Measurements from ENCODE around the gene SMARCC1. TPM values are rescaled to one million over a fixed set of nuclear protein-coding genes. Genes with fewer than 3 reads are reported as not detected.

The SMARCC1 gene
- total and polyA plus RNA-seq, 4 donors: 12.5 to 66.8 (median 40.8) TPM

DNA sequence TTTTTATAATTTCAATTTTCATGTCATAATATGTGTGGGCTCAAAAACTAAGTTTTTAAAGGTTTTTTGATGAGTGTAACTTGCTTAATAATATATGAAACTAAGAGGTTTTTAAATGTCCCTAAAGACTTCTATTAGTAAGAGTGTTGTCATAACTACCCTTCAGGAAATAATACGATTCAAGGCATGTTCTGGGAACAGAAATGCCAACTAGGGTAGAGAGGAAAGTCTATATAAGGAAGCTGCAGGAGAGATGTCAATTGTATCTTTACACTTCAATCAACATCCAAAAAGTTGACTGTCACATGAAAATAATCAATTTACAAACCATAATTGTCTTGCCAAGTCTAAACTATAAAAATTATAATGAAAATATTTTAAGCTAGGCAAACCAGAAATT lies 76.3 kb downstream of the SMARCC1 start:
- intact Hi-C loops (cut with DNase I): no loop called here
- Histone ChIP-seq H3K4me3 (ENCODE audit: low read length in 2 of 2) (no peak overlapping the region), H3K27me3 (ENCODE audit: control insufficient read depth in 1 of 2, insufficient read depth in 2 of 2, low read length in 1 of 2) (no peaks in the 10 kb centered on the region), H3K4me1 (ENCODE audit: control insufficient read depth in 1 of 2, insufficient read depth in 2 of 2, low read length in 2 of 2) (no peaks in the 10 kb centered on the region), H3K9me3 (ENCODE audit: control insufficient read depth, low read length) (no peaks in the 10 kb centered on the region), H3K27ac (ENCODE audit: low read depth in 1 of 2, low read length in 2 of 2) (no peak overlapping the region), H3K36me3 (ENCODE audit: control insufficient read depth in 1 of 2, insufficient read depth in 2 of 2, low read length in 1 of 2) (peaks cover 3 to 12% of the 10 kb centered on the region in 2 donors)
- no peak for ATAC-seq (ENCODE audit: low FRiP score)
- no peak for DNase-seq
- 24% methylated on average over 1 of the region's 1 CpG for WGBS, 2 donors

DNA sequence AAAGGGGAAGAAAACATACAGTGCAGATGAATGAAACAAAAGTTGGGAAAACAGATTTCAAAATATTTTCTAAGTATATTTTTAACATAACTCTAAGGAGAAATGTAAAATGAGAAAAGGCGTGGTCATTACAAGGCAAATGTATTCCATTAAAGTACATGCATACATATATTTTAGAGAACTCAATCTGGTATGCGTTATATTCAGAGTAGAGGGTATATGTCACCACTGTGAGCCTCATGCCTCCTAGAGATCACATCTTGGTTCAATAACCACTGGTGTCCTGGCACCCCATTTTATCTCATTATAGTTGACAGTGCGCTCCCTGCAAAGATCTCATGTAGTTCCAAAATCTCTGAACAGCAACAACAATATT lies 77.5 kb downstream of the SMARCC1 start:
- no peaks in the 10 kb centered on the region for H3K9me3 ChIP-seq (ENCODE audit: control insufficient read depth, low read length)
- no peak for ATAC-seq (ENCODE audit: low FRiP score)
- H3K4me3 ChIP-seq (ENCODE audit: low read length in 2 of 2): no peak overlapping the region
- no peaks in the 10 kb centered on the region for H3K27me3 ChIP-seq (ENCODE audit: control insufficient read depth in 1 of 2, insufficient read depth in 2 of 2, low read length in 1 of 2)
- intact Hi-C loops (cut with DNase I): no loop called here
- 96 to 97% methylated on average over 3 of the region's 3 CpGs for WGBS, 2 donors
- no peak for DNase-seq
- no peak overlapping the region for H3K27ac ChIP-seq (ENCODE audit: low read depth in 1 of 2, low read length in 2 of 2)
- peaks cover 3 to 12% of the 10 kb centered on the region in 2 donors for H3K36me3 ChIP-seq (ENCODE audit: control insufficient read depth in 1 of 2, insufficient read depth in 2 of 2, low read length in 1 of 2)
- no peaks in the 10 kb centered on the region for H3K4me1 ChIP-seq (ENCODE audit: control insufficient read depth in 1 of 2, insufficient read depth in 2 of 2, low read length in 2 of 2)

DNA sequence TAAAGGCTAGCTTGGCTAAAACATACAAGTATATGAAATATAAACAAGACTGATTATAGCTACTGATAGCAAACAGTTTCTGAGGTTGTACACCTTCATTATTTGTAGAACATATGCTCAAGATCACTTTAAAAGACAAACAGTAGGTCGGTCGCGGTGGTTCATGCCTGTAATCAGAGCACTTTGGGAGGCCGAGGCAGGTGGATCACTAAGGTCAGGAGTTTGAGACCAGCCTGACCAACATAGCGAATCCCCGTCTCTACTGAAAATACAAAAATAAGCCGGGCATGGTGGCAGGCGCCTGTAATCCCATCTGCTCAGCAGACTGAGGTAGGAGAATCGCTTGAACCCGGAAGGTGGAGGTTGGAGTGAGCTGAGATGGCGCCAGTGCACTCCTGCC lies 80.3 kb downstream of the SMARCC1 start:
- no peak for DNase-seq
- no peak for ATAC-seq (ENCODE audit: low FRiP score)
- 95 to 96% methylated on average over 11 of the region's 11 CpGs for WGBS, 2 donors
- H3K27me3 ChIP-seq (ENCODE audit: control insufficient read depth in 1 of 2, insufficient read depth in 2 of 2, low read length in 1 of 2): no peaks in the 10 kb centered on the region
- peaks cover 1 to 7% of the 10 kb centered on the region in 2 donors for H3K36me3 ChIP-seq (ENCODE audit: control insufficient read depth in 1 of 2, insufficient read depth in 2 of 2, low read length in 1 of 2)
- intact Hi-C loops (cut with DNase I): no loop called here
- H3K9me3 ChIP-seq (ENCODE audit: control insufficient read depth, low read length): no peaks in the 10 kb centered on the region
- no peak overlapping the region for H3K4me3 ChIP-seq (ENCODE audit: low read length in 2 of 2)
- H3K4me1 ChIP-seq (ENCODE audit: control insufficient read depth in 1 of 2, insufficient read depth in 2 of 2, low read length in 2 of 2): no peaks in the 10 kb centered on the region
- H3K27ac ChIP-seq (ENCODE audit: low read depth in 1 of 2, low read length in 2 of 2): no peak overlapping the region

DNA sequence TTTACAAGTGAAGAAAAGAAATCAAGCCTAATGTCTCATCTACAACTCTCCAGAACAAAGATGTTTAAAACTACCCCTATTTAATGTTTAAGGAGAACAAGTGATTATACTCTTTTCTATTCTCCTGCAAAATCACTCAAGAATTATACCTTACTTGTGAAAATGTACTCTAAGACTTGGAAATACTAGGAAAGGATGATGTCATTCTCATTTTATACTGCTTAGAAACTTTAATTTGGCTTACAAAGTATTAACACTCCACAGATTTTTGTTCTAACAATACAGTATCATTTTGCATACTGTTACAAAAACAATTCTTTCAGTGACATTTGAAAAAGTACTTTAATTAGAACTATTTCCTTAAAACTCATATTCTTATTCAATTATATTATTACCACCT lies 89.5 kb downstream of the SMARCC1 start:
- Histone ChIP-seq H3K36me3 (ENCODE audit: control insufficient read depth in 1 of 2, insufficient read depth in 2 of 2, low read length in 1 of 2) (peaks cover 3 to 7% of the 10 kb centered on the region in 2 donors), H3K9me3 (ENCODE audit: control insufficient read depth, low read length) (no peaks in the 10 kb centered on the region), H3K4me1 (ENCODE audit: control insufficient read depth in 1 of 2, insufficient read depth in 2 of 2, low read length in 2 of 2) (no peaks in the 10 kb centered on the region), H3K27me3 (ENCODE audit: control insufficient read depth in 1 of 2, insufficient read depth in 2 of 2, low read length in 1 of 2) (no peaks in the 10 kb centered on the region), H3K27ac (ENCODE audit: low read depth in 1 of 2, low read length in 2 of 2) (no peak overlapping the region), H3K4me3 (ENCODE audit: low read length in 2 of 2) (no peak overlapping the region)
- no peak for ATAC-seq (ENCODE audit: low FRiP score)
- intact Hi-C loops (cut with DNase I): no loop called here
- no peak for DNase-seq

DNA sequence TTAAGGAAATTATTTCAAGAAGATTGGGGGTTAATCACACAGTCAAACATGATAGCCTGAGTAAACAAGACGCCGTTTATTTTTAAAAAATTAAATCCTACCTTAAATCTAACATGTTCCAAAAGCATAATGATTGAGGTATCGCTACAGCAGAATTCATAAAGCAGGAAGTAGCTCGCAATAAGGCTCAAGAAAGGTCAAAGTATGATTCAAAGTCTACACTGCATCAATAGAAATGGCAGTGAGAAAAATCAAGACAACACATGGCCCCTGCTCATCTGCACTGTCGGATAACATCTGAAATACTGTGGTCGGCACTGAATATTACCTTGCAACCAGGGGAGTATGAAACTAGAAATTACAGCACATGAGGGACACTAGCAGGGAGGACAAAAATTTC lies 93.2 kb downstream of the SMARCC1 start:
- ATAC-seq (ENCODE audit: low FRiP score) (no peak), DNase-seq (no peak)
- H3K27ac ChIP-seq (ENCODE audit: low read depth in 1 of 2, low read length in 2 of 2): no peak overlapping the region
- intact Hi-C loops (cut with DNase I): no loop called here
- H3K4me3 ChIP-seq (ENCODE audit: low read length in 2 of 2): no peak overlapping the region
- no peaks in the 10 kb centered on the region for H3K4me1 ChIP-seq (ENCODE audit: control insufficient read depth in 1 of 2, insufficient read depth in 2 of 2, low read length in 2 of 2)
- H3K36me3 ChIP-seq (ENCODE audit: control insufficient read depth in 1 of 2, insufficient read depth in 2 of 2, low read length in 1 of 2): peaks cover 3 to 4% of the 10 kb centered on the region in 2 donors
- H3K27me3 ChIP-seq (ENCODE audit: control insufficient read depth in 1 of 2, insufficient read depth in 2 of 2, low read length in 1 of 2): no peaks in the 10 kb centered on the region
- no peaks in the 10 kb centered on the region for H3K9me3 ChIP-seq (ENCODE audit: control insufficient read depth, low read length)
- WGBS, 2 donors: 88% methylated on average over 6 of the region's 6 CpGs

DNA sequence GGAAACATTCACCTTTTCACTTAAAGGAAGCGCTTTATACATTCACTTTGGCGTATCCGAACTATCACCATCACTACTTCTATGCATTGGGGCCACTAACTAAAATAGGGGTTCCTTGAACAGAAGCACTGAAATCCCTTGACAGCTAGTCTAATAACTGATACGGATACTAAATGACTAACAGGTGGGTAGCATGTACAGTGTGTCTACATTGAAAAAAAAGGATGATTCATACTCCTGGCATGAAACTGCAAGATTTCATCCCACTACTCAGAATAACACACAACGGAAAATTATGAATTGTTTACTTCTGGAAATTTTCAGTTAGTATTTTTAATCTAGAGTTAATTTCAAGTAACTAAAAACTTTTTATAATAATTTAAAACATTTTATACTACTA lies 96.7 kb downstream of the SMARCC1 start:
- Histone ChIP-seq H3K36me3 (ENCODE audit: control insufficient read depth in 1 of 2, insufficient read depth in 2 of 2, low read length in 1 of 2) (peaks cover 3 to 4% of the 10 kb centered on the region in 2 donors), H3K27ac (ENCODE audit: low read depth in 1 of 2, low read length in 2 of 2) (no peak overlapping the region), H3K27me3 (ENCODE audit: control insufficient read depth in 1 of 2, insufficient read depth in 2 of 2, low read length in 1 of 2) (no peaks in the 10 kb centered on the region), H3K9me3 (ENCODE audit: control insufficient read depth, low read length) (no peaks in the 10 kb centered on the region), H3K4me1 (ENCODE audit: control insufficient read depth in 1 of 2, insufficient read depth in 2 of 2, low read length in 2 of 2) (no peaks in the 10 kb centered on the region), H3K4me3 (ENCODE audit: low read length in 2 of 2) (no peak overlapping the region)
- WGBS, 2 donors: 84 to 87% methylated on average over 5 of the region's 5 CpGs
- DNase-seq (no peak), ATAC-seq (ENCODE audit: low FRiP score) (no peak)
- intact Hi-C loops (cut with DNase I): no loop called here

DNA sequence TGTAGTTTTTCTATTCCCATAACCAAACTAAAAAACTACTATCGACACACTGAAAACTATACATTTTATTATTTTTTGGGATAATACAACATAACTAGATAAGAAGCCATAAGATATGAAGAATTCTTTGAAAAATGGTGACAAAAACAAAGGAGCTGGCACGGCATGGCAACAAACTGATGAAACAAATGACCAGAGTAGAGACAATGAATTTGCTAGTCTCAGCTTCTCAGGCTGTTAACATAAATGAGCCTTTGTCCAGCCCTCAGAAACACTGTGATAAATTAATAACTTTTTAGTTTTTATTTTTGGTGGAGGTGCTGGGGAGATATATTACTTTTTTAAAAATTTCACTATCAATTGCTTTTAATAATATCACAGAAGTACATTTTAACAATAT lies 100.7 kb downstream of the SMARCC1 start:
- H3K36me3 ChIP-seq (ENCODE audit: control insufficient read depth in 1 of 2, insufficient read depth in 2 of 2, low read length in 1 of 2): peaks cover 0 to 2% of the 10 kb centered on the region in 2 donors

DNA sequence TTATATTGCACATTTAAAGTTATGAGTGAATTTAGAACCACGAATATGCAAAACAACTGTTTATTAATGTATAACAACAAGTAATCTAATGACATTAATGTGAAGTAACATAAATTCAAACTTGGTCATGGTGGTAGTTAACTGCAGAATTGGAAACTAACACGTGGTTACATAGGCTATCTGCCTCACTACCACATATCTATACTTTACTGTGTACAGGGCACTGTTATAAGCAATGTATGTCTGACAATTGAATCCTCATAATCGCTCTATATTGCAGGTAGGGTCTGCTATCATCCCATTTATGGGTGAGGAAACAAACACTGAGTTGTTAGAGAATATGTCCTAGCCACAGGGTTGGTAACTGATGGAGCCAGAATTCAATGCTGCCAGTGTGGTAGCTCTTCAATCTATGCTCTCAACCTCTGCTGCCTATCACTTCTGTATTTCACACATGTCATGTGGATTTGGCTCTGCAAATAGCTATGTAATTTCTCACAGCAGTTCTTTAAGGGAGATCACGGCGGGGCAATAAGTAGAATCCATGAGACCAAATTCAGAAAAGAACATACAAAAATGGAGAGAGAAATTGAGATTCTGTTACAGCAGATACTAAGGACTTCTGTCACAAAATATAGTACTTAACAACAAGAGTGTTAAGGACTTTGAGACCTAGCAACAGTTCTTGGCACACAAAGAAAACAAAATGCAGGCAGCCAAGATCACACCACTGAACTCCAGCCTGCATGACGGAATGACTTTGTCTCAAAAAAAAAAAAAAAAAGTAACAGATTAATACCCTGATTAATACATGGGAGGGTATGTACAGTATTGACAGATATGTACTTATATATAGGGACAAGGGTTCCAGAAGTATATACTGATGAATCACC lies 103.0 kb downstream of the SMARCC1 start:
- no peak for DNase-seq
- no peak overlapping the region for H3K27ac ChIP-seq (ENCODE audit: low read depth in 1 of 2, low read length in 2 of 2)
- 79 to 83% methylated on average over 6 of the region's 6 CpGs for WGBS, 2 donors
- intact Hi-C loops (cut with DNase I): no loop called here
- no peaks in the 10 kb centered on the region for H3K9me3 ChIP-seq (ENCODE audit: control insufficient read depth, low read length)
- no peaks in the 10 kb centered on the region for H3K27me3 ChIP-seq (ENCODE audit: control insufficient read depth in 1 of 2, insufficient read depth in 2 of 2, low read length in 1 of 2)
- peaks cover 0 to 2% of the 10 kb centered on the region in 2 donors for H3K36me3 ChIP-seq (ENCODE audit: control insufficient read depth in 1 of 2, insufficient read depth in 2 of 2, low read length in 1 of 2)
- ATAC-seq (ENCODE audit: low FRiP score): no peak
- H3K4me1 ChIP-seq (ENCODE audit: control insufficient read depth in 1 of 2, insufficient read depth in 2 of 2, low read length in 2 of 2): no peaks in the 10 kb centered on the region
- no peak overlapping the region for H3K4me3 ChIP-seq (ENCODE audit: low read length in 2 of 2)

More for the DNA sequence above, 100.7 kb downstream of the SMARCC1 start:
- 93 to 94% methylated on average over 2 of the region's 2 CpGs for WGBS, 2 donors
- H3K27me3 ChIP-seq (ENCODE audit: control insufficient read depth in 1 of 2, insufficient read depth in 2 of 2, low read length in 1 of 2): no peaks in the 10 kb centered on the region
- H3K9me3 ChIP-seq (ENCODE audit: control insufficient read depth, low read length): no peaks in the 10 kb centered on the region
- DNase-seq: no peak
- no peak for ATAC-seq (ENCODE audit: low FRiP score)
- intact Hi-C loops (cut with DNase I): no loop called here
- H3K4me1 ChIP-seq (ENCODE audit: control insufficient read depth in 1 of 2, insufficient read depth in 2 of 2, low read length in 2 of 2): no peaks in the 10 kb centered on the region
- no peak overlapping the region for H3K4me3 ChIP-seq (ENCODE audit: low read length in 2 of 2)
- no peak overlapping the region for H3K27ac ChIP-seq (ENCODE audit: low read depth in 1 of 2, low read length in 2 of 2)

DNA sequence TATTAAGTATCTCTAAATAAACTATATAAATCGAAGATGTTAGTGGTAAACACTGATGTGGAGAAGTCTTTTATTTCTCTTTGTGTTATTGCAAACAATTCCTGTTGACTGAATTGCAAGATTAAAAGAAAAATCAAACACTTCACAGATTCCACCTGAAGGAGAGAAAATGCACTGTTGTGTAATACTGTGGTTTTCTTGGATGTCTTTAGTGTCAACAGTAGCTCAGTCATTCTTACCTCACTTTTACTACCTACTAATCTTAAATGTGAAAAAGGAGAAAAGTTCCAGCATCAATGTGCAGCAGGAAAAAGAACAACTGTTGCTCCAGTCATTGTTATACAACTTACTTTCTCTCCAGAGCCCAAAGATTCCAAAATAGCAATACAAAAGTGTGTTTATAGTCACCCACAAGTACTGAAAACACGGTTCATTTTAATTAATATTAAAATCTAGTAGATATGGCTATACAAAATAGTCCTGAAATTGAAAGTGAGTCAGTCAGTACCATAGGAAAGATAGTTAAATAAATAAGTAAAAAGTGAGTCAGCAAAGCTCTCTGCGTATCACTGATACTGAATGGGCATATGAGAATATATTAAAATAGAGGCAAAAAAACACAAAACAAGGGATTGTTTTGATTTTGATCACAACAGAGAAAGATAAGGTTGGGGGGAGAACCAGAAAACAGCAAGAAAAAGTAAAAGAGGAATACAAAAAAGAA lies 112.5 kb downstream of the SMARCC1 start:
- H3K27me3 ChIP-seq (ENCODE audit: control insufficient read depth in 1 of 2, insufficient read depth in 2 of 2, low read length in 1 of 2): no peaks in the 10 kb centered on the region
- intact Hi-C loops (cut with DNase I): loop anchor here (10.0 kb wide), 1 partner anchor 144 kb away; no protein-coding TSS in a partner anchor
- no peaks in the 10 kb centered on the region for H3K9me3 ChIP-seq (ENCODE audit: control insufficient read depth, low read length)
- DNase-seq (no peak), ATAC-seq (ENCODE audit: low FRiP score) (no peak)
- no peak overlapping the region for H3K4me3 ChIP-seq (ENCODE audit: low read length in 2 of 2)
- no peaks in the 10 kb centered on the region for H3K36me3 ChIP-seq (ENCODE audit: control insufficient read depth in 1 of 2, insufficient read depth in 2 of 2, low read length in 1 of 2)
- WGBS, 2 donors: 85 to 86% methylated on average over 3 of the region's 3 CpGs
- H3K27ac ChIP-seq (ENCODE audit: low read depth in 1 of 2, low read length in 2 of 2): no peak overlapping the region
- no peaks in the 10 kb centered on the region for H3K4me1 ChIP-seq (ENCODE audit: control insufficient read depth in 1 of 2, insufficient read depth in 2 of 2, low read length in 2 of 2)

Data from aorta (tissue), 5 donors.